PC-3 (cell line): ENCODE results near the gene MAEA. TPM values are rescaled to one million over a fixed set of nuclear protein-coding genes. Genes with fewer than 3 reads are reported as not detected.

Experiments
- ATAC-seq: fragments of 200-7000 bp; cut with Tn5 transposase; 2 replicates; pipeline ENCODE4 v1.9.1; 2020; ENCODE audit warnings: mild to moderate bottlenecking, moderate library complexity
- BruUV-seq: library from RNA; stranded (reverse); fragments of 400-500 nt; replicated peaks from 2 replicates; lab custom pipeline; 2021; lab: Mats Ljungman, UMichigan
- CTCF ChIA-PET: fragments of 300-600 bp; sonication (Branson Sonifier 250); formaldehyde crosslinking; loops from one replicate; lab custom pipeline; 2022; ENCODE audit warnings: antibody characterized with exemption; lab: Charles Lee
- POLR2A ChIA-PET: fragments of 300-600 bp; sonication (Branson Sonifier 250); formaldehyde crosslinking; loops from one replicate; lab custom pipeline; 2022; ENCODE audit warnings: antibody characterized with exemption; ENCODE audit not compliant: unreplicated experiment; lab: Charles Lee
- DNase-seq: peaks from one replicate; pipeline ENCODE4 v3.0.0-alpha.2; 2015
- H2AFZ ChIP-seq: fragments of 300-600 bp; sonication (generic); 2 replicates; pipeline ENCODE4 v1.6.0; 2016; ENCODE audit warnings: antibody characterized with exemption, low read length
- H3F3A ChIP-seq: fragments of 300-600 bp; sonication (generic); one replicate; pipeline ENCODE4 v1.6.0; 2017; ENCODE audit warnings: antibody characterized with exemption, low read length, control low read depth, mild to moderate bottlenecking; ENCODE audit not compliant: unreplicated experiment
- H3K27ac ChIP-seq: fragments of 300-600 bp; sonication (generic); 2 replicates; pipeline ENCODE4 v1.5.1; 2016; ENCODE audit warnings: mild to moderate bottlenecking, low read length
- H3K27me3 ChIP-seq: fragments of 300-600 bp; sonication (generic); 2 replicates; pipeline ENCODE4 v1.6.1; 2016; ENCODE audit warnings: low read length, mixed read lengths
- H3K36me3 ChIP-seq: fragments of 300-600 bp; sonication (generic); 2 replicates; pipeline ENCODE4 v1.6.1; 2016; ENCODE audit warnings: low read depth, mixed run types, low read length, mixed read lengths
- H3K4me1 ChIP-seq: fragments of 300-600 bp; sonication (generic); 2 replicates; pipeline ENCODE4 v1.5.1; 2016; ENCODE audit warnings: low read length; ENCODE audit not compliant: insufficient read depth
- H3K4me2 ChIP-seq: fragments of 300-600 bp; sonication (generic); 2 replicates; pipeline ENCODE4 v1.6.0; 2016; ENCODE audit warnings: low read length
- H3K4me3 ChIP-seq: fragments of 300-600 bp; sonication (generic); 2 replicates; pipeline ENCODE4 v1.5.1; 2016; ENCODE audit warnings: mild to moderate bottlenecking, low read length, mixed read lengths
- H3K79me2 ChIP-seq: fragments of 300-600 bp; sonication (generic); 2 replicates; pipeline ENCODE4 v1.6.1; 2017; ENCODE audit warnings: low read length, mixed read lengths
- H3K9ac ChIP-seq: fragments of 300-600 bp; sonication (generic); 2 replicates; pipeline ENCODE4 v1.6.0; 2016; ENCODE audit warnings: mild to moderate bottlenecking, low read length
- H3K9me2 ChIP-seq: fragments of 300-600 bp; sonication (generic); replicated peaks from 2 replicates; pipeline ENCODE4 v1.6.1; 2016; ENCODE audit warnings: mixed run types, low read length, mixed read lengths
- H3K9me3 ChIP-seq: fragments of 300-600 bp; sonication (generic); 2 replicates; pipeline ENCODE4 v1.6.1; 2016; ENCODE audit warnings: low read length, mixed read lengths
- H4K20me1 ChIP-seq: fragments of 300-600 bp; sonication (generic); 2 replicates; pipeline ENCODE4 v1.6.1; 2016; ENCODE audit warnings: low read length, mixed read lengths
- EZH2 ChIP-seq: fragments of 300-600 bp; sonication (generic); IDR thresholded peaks from one replicate; pipeline ENCODE4 v1.6.1; 2017; ENCODE audit warnings: antibody characterized with exemption, mild to moderate bottlenecking, low read length; ENCODE audit not compliant: unreplicated experiment
- EZH2phosphoT487 ChIP-seq: fragments of 300-600 bp; sonication (generic); IDR thresholded peaks from 2 replicates; pipeline ENCODE4 v1.6.1; 2018; ENCODE audit warnings: mild to moderate bottlenecking, antibody characterized with exemption, low read length, borderline replicate concordance
- intact Hi-C: fragments of 100-400 bp; cut with micrococcal nuclease; formaldehyde crosslinking; loops from 2 replicates; pipeline ENCODE4 v1.9.0; 2023
- total RNA-seq: library from RNA; depleted of rRNA; stranded (reverse); fragments of >200 nt; gene quantifications from 2 replicates; pipeline ENCODE4 v1.2.3, GENCODE V29; 2014
- TF ChIP-seq, protein P1 (sequence below): fragments of 300-600 bp; sonication (generic); conservative IDR thresholded peaks from 2 replicates; pipeline ENCODE4 v1.5.1; 2017; ENCODE audit warnings: antibody characterized with exemption, low read depth, mild to moderate bottlenecking, low read length

MAEA gene
- total RNA-seq, 1 experiment from 2014 or later, result 48.1 TPM

DNA sequence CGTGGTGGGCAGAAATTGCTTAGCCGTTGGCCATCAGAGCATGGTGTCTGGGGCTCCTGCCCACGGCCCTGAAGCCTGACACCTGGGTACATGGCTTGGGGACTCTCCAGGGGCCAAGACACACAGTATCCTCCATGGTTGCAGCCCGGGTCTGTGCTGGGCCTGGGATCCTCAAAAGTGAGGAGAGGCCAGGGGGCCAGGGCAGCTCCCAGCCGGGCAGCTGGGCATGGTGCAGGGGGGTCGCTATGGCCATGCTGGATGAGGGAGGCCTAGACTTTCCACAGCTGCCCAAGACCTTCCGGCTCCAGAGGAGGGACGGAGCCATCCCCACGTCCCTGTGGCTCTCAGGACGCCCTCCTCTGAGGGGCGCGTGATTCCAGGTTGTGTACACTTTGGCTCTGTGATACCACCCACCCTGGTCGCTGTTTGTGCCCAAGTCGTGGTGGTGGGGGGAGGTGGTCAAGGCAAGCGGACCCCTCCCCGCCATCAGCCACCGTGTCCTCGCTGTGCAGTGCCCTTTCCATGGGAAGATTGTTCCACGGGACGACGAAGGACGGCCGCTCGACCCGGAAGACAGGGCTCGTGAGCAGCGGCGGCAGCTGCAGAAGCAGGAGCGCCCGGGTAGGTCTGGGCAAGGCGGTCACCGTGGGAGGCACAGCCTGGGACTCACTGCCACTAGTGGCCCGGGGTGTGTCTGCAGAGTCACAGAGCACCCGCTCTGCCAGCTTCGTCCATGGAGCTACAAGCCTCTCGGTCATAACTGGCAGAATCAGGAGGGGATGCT lies 90.9 kb downstream of the MAEA start:
- no peak for DNase-seq
- CTCF ChIA-PET, result no interaction called here
- POLR2A ChIA-PET, result no interaction called here

DNA sequence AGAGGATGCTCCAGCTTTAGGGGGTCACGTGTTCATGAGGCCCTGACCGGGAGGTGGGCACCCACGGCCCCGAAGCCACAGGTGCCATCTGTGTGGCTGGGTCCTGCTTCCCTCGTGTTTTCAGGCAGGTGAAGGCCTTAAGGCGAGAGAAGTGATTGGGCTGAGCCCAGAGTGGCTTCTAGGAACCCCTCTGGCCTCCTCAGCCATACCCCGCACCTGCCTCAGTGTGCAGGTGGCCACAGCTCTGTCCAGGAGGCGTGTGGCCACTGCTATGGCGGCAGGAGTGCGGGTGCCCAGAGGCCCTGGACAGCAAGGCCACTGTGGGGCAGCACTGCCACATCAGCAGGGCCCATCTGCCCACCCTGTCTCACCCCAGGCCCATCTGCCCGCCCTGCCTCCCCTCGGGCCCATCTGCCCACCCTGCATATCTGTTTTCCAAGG lies 91.5 kb downstream of the MAEA start:
- DNase-seq (no peak), ATAC-seq (no peak)
- Histone ChIP-seq H3K79me2 (no peaks in the 10 kb centered on the region), H3K9ac (no peak overlapping the region), H4K20me1 (no peaks in the 10 kb centered on the region), H3K4me2 (no peak overlapping the region), H3F3A (no peaks in the 10 kb centered on the region), H3K27ac (no peak overlapping the region), H3K4me1 (no peaks in the 10 kb centered on the region), H3K4me3 (no peak overlapping the region), H3K27me3 (no peaks in the 10 kb centered on the region), H3K36me3 (no peaks in the 10 kb centered on the region), H3K9me3 (no peaks in the 10 kb centered on the region), H3K9me2 (no peaks in the 10 kb centered on the region), H2AFZ (no peak overlapping the region)
- POLR2A ChIA-PET, result no interaction called here
- no TSS peak for BruUV-seq
- TF ChIP-seq EZH2, result no peak
- TF ChIP-seq EZH2phosphoT487, result no peak
- TF ChIP-seq, protein P1, sequence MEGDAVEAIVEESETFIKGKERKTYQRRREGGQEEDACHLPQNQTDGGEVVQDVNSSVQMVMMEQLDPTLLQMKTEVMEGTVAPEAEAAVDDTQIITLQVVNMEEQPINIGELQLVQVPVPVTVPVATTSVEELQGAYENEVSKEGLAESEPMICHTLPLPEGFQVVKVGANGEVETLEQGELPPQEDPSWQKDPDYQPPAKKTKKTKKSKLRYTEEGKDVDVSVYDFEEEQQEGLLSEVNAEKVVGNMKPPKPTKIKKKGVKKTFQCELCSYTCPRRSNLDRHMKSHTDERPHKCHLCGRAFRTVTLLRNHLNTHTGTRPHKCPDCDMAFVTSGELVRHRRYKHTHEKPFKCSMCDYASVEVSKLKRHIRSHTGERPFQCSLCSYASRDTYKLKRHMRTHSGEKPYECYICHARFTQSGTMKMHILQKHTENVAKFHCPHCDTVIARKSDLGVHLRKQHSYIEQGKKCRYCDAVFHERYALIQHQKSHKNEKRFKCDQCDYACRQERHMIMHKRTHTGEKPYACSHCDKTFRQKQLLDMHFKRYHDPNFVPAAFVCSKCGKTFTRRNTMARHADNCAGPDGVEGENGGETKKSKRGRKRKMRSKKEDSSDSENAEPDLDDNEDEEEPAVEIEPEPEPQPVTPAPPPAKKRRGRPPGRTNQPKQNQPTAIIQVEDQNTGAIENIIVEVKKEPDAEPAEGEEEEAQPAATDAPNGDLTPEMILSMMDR, result no peak
- CTCF ChIA-PET, result no interaction called here
- intact Hi-C loops, result no loop called here

More for the DNA sequence above, 90.9 kb downstream of the MAEA start:
- Histone ChIP-seq H3F3A (no peaks in the 10 kb centered on the region), H3K9me3 (no peaks in the 10 kb centered on the region), H3K36me3 (no peaks in the 10 kb centered on the region), H2AFZ (no peak overlapping the region), H3K27me3 (no peaks in the 10 kb centered on the region), H3K27ac (no peak overlapping the region), H3K4me1 (no peaks in the 10 kb centered on the region), H3K9ac (no peak overlapping the region), H4K20me1 (no peaks in the 10 kb centered on the region), H3K79me2 (no peaks in the 10 kb centered on the region), H3K4me2 (no peak overlapping the region), H3K4me3 (no peak overlapping the region), H3K9me2 (no peaks in the 10 kb centered on the region)
- intact Hi-C loops, result no loop called here
- no peak for TF ChIP-seq EZH2phosphoT487
- no TSS peak for BruUV-seq
- ATAC-seq, result no peak

DNA sequence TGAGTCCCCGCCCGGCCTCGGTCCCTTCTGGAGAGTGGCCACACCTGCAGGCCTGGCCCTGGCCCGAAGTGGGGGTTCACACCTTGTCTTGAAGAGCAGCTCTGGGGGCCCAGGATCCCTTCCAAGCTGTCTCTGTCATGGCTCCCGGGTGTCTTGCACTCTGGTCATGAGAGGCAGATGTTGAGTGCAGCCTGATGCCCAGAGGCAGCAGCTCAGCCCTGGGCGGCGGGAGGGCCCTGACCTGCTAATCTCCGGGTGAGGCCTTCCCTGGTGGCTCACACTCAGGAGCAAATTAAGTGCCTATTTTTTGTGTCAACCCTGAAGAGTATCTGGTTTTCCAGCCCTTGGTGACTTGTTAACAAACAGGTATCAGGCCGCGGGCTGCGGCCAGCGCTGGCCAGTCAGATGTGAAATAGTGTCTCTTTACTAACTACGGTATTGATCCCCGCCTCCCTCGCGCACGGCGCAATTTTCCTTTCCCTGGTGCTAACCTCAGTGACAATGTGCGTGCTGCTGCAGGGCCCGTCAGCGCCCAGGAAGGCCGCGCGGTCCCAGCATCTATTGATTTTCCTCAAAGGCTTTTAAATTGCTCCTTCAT lies 92.4 kb downstream of the MAEA start:
- ATAC-seq (no peak), DNase-seq (no peak)
- H3K4me3 ChIP-seq, result no peak overlapping the region
- no peak for TF ChIP-seq EZH2phosphoT487
- no peaks in the 10 kb centered on the region for H3K79me2 ChIP-seq
- no peak overlapping the region for H2AFZ ChIP-seq
- no peaks in the 10 kb centered on the region for H3K9me3 ChIP-seq
- POLR2A ChIA-PET, result no interaction called here
- H3F3A ChIP-seq, result no peaks in the 10 kb centered on the region
- H3K27ac ChIP-seq, result no peak overlapping the region
- H3K4me1 ChIP-seq, result no peaks in the 10 kb centered on the region
- H3K4me2 ChIP-seq, result no peak overlapping the region
- CTCF ChIA-PET, result no interaction called here
- BruUV-seq, result no TSS peak
- intact Hi-C loops, result no loop called here
- no peaks in the 10 kb centered on the region for H3K9me2 ChIP-seq
- H3K27me3 ChIP-seq, result no peaks in the 10 kb centered on the region
- no peaks in the 10 kb centered on the region for H3K36me3 ChIP-seq
- H3K9ac ChIP-seq, result no peak overlapping the region
- H4K20me1 ChIP-seq, result no peaks in the 10 kb centered on the region
